GM23338 (cell line): ENCODE data around the gene PPFIA2. TPM values are rescaled to one million over a fixed set of nuclear protein-coding genes. Genes with fewer than 3 reads are reported as not detected.

Source experiments
- ATAC-seq: fragments of 200-7000 bp; cut with Tn5 transposase; 3 replicates; pipeline ENCODE4 v1.9.1; 2020
- DNase-seq: peaks from one replicate; pipeline ENCODE4 v3.0.0-alpha.2; 2015; ENCODE audit warnings: low spot score
- H2AFZ ChIP-seq: fragments of 200-600 bp; sonication (generic); 2 replicates; pipeline ENCODE4 v1.8.0; 2016; ENCODE audit warnings: antibody characterized with exemption, mild to moderate bottlenecking, moderate library complexity
- H3F3A ChIP-seq: fragments of 200-600 bp; sonication (generic); replicated peaks from 2 replicates; pipeline ENCODE4 v1.8.0; 2017; ENCODE audit warnings: antibody characterized with exemption, mixed run types, low read depth
- H3K27ac ChIP-seq: fragments of 200-600 bp; sonication (generic); 2 replicates; pipeline ENCODE4 v1.6.1; 2016; ENCODE audit warnings: low read depth
- H3K27me3 ChIP-seq: fragments of 200-600 bp; sonication (generic); 2 replicates; pipeline ENCODE4 v1.8.0; 2016; ENCODE audit warnings: mild to moderate bottlenecking, mixed run types, moderate library complexity; ENCODE audit not compliant: insufficient read depth
- H3K36me3 ChIP-seq: fragments of 200-600 bp; sonication (generic); 2 replicates; pipeline ENCODE4 v1.8.0; 2016; ENCODE audit warnings: mild to moderate bottlenecking; ENCODE audit not compliant: insufficient read depth
- H3K4me1 ChIP-seq: fragments of 200-600 bp; sonication (generic); 2 replicates; pipeline ENCODE4 v1.8.0; 2016; ENCODE audit warnings: mild to moderate bottlenecking, moderate library complexity; ENCODE audit not compliant: insufficient read depth
- H3K4me2 ChIP-seq: fragments of 200-600 bp; sonication (generic); 2 replicates; pipeline ENCODE4 v1.7.1; 2017; ENCODE audit warnings: mixed run types
- H3K4me3 ChIP-seq: fragments of 200-600 bp; sonication (generic); 2 replicates; pipeline ENCODE4 v1.6.1; 2016; ENCODE audit warnings: mixed run types
- H3K79me2 ChIP-seq: fragments of 200-600 bp; sonication (generic); replicated peaks from 2 replicates; pipeline ENCODE4 v1.8.0; 2017; ENCODE audit warnings: mild to moderate bottlenecking; ENCODE audit not compliant: insufficient read depth
- H3K9me2 ChIP-seq: fragments of 200-600 bp; sonication (generic); 2 replicates; pipeline ENCODE4 v1.8.0; 2017; ENCODE audit not compliant: insufficient read depth
- H4K20me1 ChIP-seq: fragments of 200-600 bp; sonication (generic); replicated peaks from 2 replicates; pipeline ENCODE4 v1.8.0; 2017; ENCODE audit warnings: mild to moderate bottlenecking; ENCODE audit not compliant: insufficient read depth
- H3K27ac Mint-ChIP-seq: 2 replicates; pipeline ENCODE4 v1.8.0; 2020; ENCODE audit warnings: inconsistent platforms, mild to moderate bottlenecking, moderate library complexity, mixed read lengths
- H3K27me3 Mint-ChIP-seq: 3 replicates; pipeline ENCODE4 v1.8.0; 2022; ENCODE audit warnings: low read depth, mild to moderate bottlenecking, moderate library complexity, mixed read lengths, inconsistent platforms; ENCODE audit not compliant: insufficient read depth, poor library complexity
- H3K36me3 Mint-ChIP-seq: 3 replicates; pipeline ENCODE4 v1.8.0; 2021; ENCODE audit warnings: low read depth, mild to moderate bottlenecking, inconsistent platforms, moderate library complexity, mixed read lengths
- H3K4me1 Mint-ChIP-seq: 3 replicates; pipeline ENCODE4 v1.8.0; 2020; ENCODE audit warnings: mild to moderate bottlenecking, inconsistent platforms, mixed read lengths
- H3K4me3 Mint-ChIP-seq: 3 replicates; pipeline ENCODE4 v1.8.0; 2021; ENCODE audit warnings: moderate library complexity, mild to moderate bottlenecking, inconsistent platforms, mixed read lengths
- H3K9me3 Mint-ChIP-seq: 3 replicates; pipeline ENCODE4 v1.8.0; 2020; ENCODE audit warnings: moderate library complexity, mild to moderate bottlenecking, inconsistent platforms, mixed read lengths
- CREB1 ChIP-seq: fragments of 250-450 bp; sonication (Bioruptor Pico); IDR thresholded peaks from 2 replicates; pipeline ENCODE4 v1.5.0; 2020; ENCODE audit warnings: low read depth, mild to moderate bottlenecking, moderate library complexity
- JUNB ChIP-seq: IDR thresholded peaks from one replicate; pipeline ENCODE4 v1.6.1; 2016; ENCODE audit warnings: antibody characterized with exemption; ENCODE audit not compliant: unreplicated experiment
- ZNF331 ChIP-seq: fragments of 250-450 bp; sonication (Bioruptor Pico); IDR thresholded peaks from 2 replicates; pipeline ENCODE4 v1.5.0; 2020; ENCODE audit warnings: low read depth, mild to moderate bottlenecking, moderate library complexity
- polyA plus RNA-seq: library from polyadenylated mRNA; unstranded; fragments of >200 nt; fragmentation: Nextera tagmentation; extraction: Ambion mirVana; gene quantifications from 2 replicates; pipeline ENCODE4 v1.2.1, GENCODE V29; 2016
- total RNA-seq: library from RNA; depleted of rRNA; stranded (reverse); fragments of >200 nt; shearing (Covaris generic); gene quantifications from 2 replicates; pipeline ENCODE4 v1.2.3, GENCODE V29; 2014
- TF ChIP-seq, protein P1 (sequence below): IDR thresholded peaks from one replicate; pipeline ENCODE4 v1.6.1; 2018; ENCODE audit warnings: antibody characterized with exemption; ENCODE audit not compliant: unreplicated experiment
- TF ChIP-seq, protein P2 (sequence below): fragments of 250-450 bp; sonication (Bioruptor Pico); IDR thresholded peaks from 2 replicates; pipeline ENCODE4 v1.5.0; 2020; ENCODE audit warnings: mild to moderate bottlenecking, moderate library complexity

The PPFIA2 gene
- total and polyA plus RNA-seq, 2 experiments from 2014 or later = 5.4 to 7.2 TPM

DNA sequence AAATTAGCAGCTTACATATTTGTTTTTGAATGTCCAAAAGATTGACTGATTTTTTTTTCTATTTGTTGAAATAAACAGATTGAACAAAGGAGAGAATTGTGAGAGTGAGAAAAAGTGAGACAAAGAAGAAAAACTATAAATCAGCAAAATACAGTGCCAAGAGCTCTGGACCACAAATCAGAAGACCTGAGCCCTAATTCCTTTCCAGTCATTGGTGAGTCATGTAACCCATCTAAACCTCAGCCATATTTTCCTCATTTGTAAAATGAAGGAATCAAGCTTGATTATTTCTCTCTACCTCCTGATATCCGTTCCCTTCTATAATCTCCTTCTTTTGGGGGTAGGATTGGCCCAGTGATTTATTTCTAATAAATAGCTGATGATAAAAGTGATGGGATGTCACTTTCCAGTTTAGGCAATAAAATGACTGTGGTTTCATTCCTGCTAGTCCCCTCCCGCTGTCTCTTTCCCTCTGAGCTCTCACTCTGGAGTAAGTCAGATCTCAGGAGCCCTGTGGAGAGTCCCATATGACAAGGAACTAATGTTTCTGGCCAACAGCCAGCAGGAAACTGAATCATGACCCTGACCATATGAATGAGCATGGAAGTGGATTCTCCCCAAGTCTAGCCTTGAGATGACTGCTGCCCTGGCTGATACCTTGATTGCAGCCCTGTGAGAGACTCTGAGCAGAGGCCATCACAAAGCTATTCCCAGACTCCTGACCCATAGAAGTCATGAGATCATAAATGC, 462.4 kb downstream of the PPFIA2 start (continued):
- TF ChIP-seq, protein P1, sequence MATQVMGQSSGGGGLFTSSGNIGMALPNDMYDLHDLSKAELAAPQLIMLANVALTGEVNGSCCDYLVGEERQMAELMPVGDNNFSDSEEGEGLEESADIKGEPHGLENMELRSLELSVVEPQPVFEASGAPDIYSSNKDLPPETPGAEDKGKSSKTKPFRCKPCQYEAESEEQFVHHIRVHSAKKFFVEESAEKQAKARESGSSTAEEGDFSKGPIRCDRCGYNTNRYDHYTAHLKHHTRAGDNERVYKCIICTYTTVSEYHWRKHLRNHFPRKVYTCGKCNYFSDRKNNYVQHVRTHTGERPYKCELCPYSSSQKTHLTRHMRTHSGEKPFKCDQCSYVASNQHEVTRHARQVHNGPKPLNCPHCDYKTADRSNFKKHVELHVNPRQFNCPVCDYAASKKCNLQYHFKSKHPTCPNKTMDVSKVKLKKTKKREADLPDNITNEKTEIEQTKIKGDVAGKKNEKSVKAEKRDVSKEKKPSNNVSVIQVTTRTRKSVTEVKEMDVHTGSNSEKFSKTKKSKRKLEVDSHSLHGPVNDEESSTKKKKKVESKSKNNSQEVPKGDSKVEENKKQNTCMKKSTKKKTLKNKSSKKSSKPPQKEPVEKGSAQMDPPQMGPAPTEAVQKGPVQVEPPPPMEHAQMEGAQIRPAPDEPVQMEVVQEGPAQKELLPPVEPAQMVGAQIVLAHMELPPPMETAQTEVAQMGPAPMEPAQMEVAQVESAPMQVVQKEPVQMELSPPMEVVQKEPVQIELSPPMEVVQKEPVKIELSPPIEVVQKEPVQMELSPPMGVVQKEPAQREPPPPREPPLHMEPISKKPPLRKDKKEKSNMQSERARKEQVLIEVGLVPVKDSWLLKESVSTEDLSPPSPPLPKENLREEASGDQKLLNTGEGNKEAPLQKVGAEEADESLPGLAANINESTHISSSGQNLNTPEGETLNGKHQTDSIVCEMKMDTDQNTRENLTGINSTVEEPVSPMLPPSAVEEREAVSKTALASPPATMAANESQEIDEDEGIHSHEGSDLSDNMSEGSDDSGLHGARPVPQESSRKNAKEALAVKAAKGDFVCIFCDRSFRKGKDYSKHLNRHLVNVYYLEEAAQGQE = no peak
- TF ChIP-seq, protein P2, sequence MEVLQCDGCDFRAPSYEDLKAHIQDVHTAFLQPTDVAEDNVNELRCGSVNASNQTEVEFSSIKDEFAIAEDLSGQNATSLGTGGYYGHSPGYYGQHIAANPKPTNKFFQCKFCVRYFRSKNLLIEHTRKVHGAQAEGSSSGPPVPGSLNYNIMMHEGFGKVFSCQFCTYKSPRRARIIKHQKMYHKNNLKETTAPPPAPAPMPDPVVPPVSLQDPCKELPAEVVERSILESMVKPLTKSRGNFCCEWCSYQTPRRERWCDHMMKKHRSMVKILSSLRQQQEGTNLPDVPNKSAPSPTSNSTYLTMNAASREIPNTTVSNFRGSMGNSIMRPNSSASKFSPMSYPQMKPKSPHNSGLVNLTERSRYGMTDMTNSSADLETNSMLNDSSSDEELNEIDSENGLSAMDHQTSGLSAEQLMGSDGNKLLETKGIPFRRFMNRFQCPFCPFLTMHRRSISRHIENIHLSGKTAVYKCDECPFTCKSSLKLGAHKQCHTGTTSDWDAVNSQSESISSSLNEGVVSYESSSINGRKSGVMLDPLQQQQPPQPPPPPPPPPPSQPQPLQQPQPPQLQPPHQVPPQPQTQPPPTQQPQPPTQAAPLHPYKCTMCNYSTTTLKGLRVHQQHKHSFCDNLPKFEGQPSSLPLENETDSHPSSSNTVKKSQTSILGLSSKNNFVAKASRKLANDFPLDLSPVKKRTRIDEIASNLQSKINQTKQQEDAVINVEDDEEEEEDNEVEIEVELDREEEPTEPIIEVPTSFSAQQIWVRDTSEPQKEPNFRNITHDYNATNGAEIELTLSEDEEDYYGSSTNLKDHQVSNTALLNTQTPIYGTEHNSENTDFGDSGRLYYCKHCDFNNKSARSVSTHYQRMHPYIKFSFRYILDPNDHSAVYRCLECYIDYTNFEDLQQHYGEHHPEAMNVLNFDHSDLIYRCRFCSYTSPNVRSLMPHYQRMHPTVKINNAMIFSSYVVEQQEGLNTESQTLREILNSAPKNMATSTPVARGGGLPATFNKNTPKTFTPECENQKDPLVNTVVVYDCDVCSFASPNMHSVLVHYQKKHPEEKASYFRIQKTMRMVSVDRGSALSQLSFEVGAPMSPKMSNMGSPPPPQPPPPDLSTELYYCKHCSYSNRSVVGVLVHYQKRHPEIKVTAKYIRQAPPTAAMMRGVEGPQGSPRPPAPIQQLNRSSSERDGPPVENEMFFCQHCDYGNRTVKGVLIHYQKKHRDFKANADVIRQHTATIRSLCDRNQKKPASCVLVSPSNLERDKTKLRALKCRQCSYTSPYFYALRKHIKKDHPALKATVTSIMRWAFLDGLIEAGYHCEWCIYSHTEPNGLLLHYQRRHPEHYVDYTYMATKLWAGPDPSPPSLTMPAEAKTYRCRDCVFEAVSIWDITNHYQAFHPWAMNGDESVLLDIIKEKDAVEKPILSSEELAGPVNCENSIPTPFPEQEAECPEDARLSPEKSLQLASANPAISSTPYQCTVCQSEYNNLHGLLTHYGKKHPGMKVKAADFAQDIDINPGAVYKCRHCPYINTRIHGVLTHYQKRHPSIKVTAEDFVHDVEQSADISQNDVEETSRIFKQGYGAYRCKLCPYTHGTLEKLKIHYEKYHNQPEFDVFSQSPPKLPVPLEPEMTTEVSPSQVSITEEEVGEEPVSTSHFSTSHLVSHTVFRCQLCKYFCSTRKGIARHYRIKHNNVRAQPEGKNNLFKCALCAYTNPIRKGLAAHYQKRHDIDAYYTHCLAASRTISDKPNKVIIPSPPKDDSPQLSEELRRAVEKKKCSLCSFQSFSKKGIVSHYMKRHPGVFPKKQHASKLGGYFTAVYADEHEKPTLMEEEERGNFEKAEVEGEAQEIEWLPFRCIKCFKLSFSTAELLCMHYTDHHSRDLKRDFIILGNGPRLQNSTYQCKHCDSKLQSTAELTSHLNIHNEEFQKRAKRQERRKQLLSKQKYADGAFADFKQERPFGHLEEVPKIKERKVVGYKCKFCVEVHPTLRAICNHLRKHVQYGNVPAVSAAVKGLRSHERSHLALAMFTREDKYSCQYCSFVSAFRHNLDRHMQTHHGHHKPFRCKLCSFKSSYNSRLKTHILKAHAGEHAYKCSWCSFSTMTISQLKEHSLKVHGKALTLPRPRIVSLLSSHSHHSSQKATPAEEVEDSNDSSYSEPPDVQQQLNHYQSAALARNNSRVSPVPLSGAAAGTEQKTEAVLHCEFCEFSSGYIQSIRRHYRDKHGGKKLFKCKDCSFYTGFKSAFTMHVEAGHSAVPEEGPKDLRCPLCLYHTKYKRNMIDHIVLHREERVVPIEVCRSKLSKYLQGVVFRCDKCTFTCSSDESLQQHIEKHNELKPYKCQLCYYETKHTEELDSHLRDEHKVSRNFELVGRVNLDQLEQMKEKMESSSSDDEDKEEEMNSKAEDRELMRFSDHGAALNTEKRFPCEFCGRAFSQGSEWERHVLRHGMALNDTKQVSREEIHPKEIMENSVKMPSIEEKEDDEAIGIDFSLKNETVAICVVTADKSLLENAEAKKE (CRISPR knock-in tag) = no peak
- TF ChIP-seq CREB1 = no peak

DNA sequence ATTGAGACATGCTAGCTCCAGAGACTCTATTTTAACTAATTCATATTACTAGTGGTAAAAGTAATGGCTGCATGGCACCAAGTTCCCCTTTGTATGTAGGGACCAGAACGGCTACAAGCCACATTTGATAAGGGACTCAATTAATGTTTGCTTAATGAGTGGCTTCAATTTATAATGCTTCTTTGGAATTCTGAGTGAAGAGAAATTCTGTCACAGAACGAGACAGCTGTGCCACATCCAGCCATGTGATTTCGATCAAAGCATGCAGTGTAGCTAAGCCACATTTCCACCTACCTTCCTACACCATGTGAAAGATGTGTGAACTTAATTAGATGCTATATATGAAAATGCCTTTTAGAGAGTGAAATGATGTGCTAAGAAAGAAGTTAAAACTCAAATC, 463.9 kb downstream of the PPFIA2 start:
- H3K4me2 ChIP-seq = no peak overlapping the region
- ATAC-seq = no peak
- H3K27ac ChIP-seq = no peak overlapping the region
- Mint-ChIP-seq H3K4me1 (no peaks in the 10 kb centered on the region), H3K27me3 (no peaks in the 10 kb centered on the region), H3K4me3 (no peak overlapping the region), H3K36me3 (no peaks in the 10 kb centered on the region), H3K27ac (no peak overlapping the region), H3K9me3 (no peaks in the 10 kb centered on the region)
- H3K36me3 ChIP-seq = no peaks in the 10 kb centered on the region
- no peaks in the 10 kb centered on the region for H3K9me2 ChIP-seq
- no peak overlapping the region for H2AFZ ChIP-seq
- TF ChIP-seq, protein P2 (CRISPR knock-in tag) = no peak
- TF ChIP-seq ZNF331 (CRISPR knock-in tag) (no peak), JUNB (no peak)
- H4K20me1 ChIP-seq = no peaks in the 10 kb centered on the region
- H3F3A ChIP-seq = no peaks in the 10 kb centered on the region
- H3K4me1 ChIP-seq = no peaks in the 10 kb centered on the region
- no peaks in the 10 kb centered on the region for H3K79me2 ChIP-seq
- DNase-seq = no peak
- no peak overlapping the region for H3K4me3 ChIP-seq
- H3K27me3 ChIP-seq = no peaks in the 10 kb centered on the region
